Measurements from ENCODE around the gene FAM171A2.

GRCh38 chr17:44334727-44335126 is 28.9 kb downstream of the FAM171A2 start:
- TF ChIP-seq CTCF (IDR thresholded peaks at IDR 0.05): no peak
- no peak for TF ChIP-seq ZFX (IDR thresholded peaks at IDR 0.05; ENCODE audit: borderline replicate concordance)
